Stimulated activated CD4-positive, alpha-beta T cell treated with anti-CD3 and anti-CD28 coated beads, Interleukin-15, amount 100 ng/mL, for 1 hour (primary cell): Measurements from ENCODE around the gene PMFBP1.

Experiments used
- DNase-seq, 2 donors: peaks; one replicate each; pipeline ENCODE4 v3.0.0-alpha.2; 2020; ENCODE audit warnings: low read depth in 1 of 2, low spot score in 1 of 2

PMFBP1 gene, protein sequence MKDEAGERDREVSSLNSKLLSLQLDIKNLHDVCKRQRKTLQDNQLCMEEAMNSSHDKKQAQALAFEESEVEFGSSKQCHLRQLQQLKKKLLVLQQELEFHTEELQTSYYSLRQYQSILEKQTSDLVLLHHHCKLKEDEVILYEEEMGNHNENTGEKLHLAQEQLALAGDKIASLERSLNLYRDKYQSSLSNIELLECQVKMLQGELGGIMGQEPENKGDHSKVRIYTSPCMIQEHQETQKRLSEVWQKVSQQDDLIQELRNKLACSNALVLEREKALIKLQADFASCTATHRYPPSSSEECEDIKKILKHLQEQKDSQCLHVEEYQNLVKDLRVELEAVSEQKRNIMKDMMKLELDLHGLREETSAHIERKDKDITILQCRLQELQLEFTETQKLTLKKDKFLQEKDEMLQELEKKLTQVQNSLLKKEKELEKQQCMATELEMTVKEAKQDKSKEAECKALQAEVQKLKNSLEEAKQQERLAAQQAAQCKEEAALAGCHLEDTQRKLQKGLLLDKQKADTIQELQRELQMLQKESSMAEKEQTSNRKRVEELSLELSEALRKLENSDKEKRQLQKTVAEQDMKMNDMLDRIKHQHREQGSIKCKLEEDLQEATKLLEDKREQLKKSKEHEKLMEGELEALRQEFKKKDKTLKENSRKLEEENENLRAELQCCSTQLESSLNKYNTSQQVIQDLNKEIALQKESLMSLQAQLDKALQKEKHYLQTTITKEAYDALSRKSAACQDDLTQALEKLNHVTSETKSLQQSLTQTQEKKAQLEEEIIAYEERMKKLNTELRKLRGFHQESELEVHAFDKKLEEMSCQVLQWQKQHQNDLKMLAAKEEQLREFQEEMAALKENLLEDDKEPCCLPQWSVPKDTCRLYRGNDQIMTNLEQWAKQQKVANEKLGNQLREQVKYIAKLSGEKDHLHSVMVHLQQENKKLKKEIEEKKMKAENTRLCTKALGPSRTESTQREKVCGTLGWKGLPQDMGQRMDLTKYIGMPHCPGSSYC

DNA sequence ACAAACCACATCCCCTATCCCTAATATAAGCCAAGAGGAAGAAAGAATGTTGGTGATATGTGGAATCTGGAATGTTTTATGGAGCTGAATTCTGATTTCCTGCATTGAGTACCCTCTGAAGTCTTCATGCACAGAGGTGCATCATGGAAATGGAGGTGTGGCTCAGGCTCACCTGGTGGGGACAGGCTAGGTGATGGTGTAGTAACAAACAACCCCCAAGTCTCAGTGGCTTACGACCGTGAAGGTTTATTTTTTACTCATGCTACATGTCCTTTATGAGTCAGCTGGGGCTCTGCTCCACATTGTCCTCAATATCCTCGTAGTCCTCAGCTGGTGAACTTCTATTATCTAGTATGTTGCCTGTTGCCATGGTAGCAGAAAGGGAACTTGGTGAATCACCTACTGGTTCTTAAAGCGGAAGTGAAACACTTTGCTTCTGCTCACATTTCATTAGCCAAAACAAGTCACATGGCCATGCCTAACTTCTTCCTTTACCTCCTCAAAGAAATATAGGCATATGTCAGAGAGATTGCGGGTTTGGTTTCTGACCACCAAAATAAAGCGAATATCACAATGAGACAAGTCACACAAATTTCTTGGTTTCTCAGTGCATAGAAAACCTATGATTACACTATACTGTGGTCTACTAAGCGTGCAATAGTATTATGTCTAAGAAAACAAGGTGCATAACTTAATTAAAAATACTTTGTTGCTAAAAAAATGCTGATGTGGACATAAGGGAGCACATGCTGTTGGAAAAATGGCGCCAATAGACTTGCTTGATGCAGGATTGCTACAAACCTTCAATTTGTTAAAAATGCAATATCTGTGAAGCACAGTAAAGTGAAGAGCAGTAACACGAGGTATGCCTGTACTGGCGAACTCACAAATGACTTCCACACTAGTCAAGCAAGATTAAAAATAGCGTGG, at the start of gene PMFBP1:
PMFBP1 (minus strand) TSS at position 51 of the 930 bp plus-strand sequence. CDS start 947 bp downstream, outside the sequence.
- DNase-seq, result no peak

DNA sequence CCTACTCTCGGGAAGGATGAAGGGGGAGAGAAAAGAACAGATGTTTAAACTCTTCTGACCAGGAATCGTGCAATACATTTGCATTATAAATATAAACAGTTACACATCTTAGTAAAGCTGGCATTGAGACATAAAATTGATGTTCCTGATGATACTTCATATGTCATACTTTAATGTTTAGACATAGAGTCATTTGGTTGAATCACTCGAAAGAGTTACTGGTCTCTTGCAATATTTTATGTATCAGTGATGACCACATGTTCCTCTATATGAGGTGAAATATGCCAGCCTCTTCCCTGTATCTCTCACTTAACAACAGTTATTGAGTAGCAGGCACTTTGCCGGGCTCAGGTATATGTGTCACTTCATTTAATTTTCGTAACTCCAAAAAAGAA, 49.7 kb upstream of the PMFBP1 start:
- DNase-seq, result no peak

DNA sequence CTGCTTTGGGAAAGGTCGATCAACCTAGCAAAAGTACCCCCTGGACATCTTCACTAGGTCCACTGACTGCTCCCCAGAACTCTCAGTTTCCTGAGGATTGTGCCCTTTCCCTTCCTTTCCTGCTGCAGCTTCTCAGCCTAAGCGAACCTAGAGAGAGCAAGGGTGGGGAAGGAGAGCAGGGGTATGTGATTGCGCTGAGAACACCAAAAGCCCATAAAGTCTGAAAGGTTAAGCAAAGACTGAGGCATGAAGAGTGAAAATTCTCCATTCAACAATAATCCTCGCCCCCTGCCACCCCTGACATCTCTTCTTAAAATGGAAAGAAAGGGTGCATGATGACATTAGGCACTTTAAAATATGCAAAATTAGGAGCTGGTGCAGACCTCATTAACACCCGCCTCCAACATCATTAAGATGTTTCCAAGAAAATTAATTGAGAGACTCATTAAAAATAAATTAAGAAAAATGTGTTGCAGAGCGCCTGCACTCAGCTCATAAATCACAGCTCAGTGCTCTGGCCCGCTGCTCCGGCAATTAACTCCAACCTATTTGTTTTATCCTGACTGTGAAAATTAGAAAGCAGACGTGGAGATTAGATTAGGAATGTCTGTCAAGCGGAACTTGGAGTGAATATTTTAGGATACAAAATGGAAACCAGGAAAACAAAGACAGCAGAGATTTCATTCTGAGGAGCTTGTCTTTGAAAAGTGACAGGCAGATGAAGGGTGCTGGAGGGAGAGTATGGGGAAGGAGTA, 49.1 kb upstream of the PMFBP1 start:
- DNase-seq, result no peak

GRCh38 chr16:72219282-72219681, 47.3 kb upstream of the PMFBP1 start:
- no peak for DNase-seq

DNA sequence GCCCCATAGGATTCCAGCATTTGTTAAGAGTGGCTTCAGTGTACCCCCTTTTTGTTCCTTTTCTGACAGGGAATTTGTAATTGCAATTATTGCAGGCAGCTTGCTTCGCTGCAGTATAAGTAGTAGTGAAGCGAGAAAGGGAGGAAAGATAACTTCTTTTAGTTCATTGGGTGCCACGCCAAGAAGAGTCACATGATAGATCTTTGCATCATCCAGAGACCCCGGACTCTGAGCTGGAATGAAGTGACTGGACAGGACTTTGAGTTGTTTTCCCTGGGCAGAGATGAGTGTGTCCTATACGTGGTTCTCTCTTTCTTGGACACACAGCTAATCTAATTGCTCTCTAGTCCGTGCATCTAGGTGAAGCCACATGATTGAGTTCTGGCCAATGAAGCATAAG, 44.8 kb upstream of the PMFBP1 start:
- DNase-seq, result no peak

- DNase-seq, result no peak
These were observed 42.9 kb upstream of the PMFBP1 start for GRCh38 chr16:72214821-72215220.

DNA sequence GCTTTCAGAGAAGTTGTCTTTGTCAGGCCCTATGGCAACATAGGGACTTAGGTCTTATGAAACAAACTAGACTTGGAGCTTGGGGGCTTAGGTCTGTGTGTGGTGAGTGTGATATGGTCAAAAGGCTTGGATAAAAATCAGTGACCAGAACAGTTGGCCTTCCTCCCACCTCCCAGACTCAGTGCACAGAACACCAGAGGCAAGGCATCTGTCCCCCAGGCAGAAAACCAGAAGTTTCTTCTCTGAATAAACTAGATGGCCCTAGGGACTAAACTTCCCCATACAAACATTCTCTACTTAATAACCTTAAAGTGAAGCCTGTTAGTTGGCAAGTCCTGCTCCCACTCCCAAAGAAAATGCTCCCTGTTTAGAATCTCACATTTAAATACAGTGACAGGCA, 39.2 kb upstream of the PMFBP1 start:
- DNase-seq, result no peak

DNA sequence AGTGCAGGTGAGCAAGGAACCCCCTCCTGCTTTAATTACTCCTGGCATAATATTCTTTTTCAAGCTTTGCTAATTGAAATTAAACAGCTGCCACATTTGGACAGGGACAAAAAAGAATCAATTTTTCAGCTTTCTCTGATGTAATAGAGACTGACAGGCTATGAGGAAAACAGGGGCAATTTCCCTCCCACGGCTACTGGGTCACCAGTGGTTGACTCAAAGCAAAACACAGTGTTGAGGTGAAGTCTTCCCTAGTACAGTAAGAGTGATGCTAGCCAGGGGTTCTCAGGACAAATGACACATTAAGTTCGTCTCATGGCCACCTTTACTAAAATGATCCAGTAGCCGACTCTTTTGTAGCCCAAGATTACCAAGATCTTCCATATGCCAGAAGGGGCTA, 38.6 kb upstream of the PMFBP1 start:
- DNase-seq, result no peak

DNA sequence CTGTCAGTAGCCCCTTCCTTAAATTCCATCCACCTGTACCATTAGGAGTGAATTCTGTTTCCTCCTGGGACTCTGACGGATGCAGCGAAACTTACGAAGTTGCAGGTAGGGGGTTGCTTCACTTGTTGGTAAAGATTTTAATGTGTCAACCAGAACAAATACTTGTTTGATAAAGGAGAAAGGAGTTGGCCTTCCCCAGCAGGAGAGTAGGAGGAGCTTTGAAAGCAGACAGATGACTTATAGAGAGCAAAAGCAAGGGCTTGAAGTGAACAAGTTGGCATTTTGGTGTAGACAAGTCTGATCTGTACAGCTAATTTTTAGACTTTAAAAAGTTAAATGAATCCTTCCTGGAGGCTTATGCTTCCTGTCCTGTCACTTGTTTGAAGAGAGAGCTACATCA, 38.1 kb upstream of the PMFBP1 start:
- no peak for DNase-seq

DNA sequence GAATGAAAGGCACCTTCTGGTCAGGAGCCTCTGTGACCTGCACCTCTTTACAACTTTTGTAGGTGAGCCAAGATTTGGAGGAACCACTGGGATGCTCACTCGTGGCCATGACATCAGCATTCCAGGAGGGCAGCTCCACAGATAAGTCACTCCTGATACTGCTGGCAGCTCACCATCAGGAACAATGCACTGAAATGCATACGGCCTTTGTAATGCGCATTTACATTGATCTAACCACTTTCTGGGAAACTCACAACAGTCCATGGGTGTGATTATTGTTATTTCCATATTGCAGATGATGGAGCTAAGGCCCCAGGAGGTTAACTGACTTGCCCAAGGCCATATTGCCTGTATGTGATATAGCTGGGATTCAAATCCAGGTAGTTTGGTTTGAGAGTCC, 34.3 kb upstream of the PMFBP1 start:
- DNase-seq, result no peak

DNA sequence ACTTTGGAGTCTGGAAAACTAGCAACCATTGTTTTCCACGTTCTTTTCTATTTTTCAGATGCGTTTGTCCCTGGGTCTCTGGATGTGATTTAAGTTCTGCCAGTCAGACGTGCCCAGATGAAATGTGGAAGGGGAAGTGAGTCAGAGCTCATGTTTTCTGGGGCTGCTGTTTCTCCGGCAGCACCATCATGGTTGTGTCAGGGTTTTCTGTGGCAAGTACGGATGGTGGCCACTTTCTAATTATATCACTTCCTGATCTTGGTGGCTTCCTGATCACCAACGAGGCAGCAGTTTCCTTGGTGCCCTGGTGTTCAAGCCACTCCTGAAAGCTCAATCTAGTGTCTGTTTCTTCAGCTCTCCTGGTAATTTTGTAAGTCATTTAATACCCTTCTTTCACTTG, 31.4 kb upstream of the PMFBP1 start:
- no peak for DNase-seq

DNA sequence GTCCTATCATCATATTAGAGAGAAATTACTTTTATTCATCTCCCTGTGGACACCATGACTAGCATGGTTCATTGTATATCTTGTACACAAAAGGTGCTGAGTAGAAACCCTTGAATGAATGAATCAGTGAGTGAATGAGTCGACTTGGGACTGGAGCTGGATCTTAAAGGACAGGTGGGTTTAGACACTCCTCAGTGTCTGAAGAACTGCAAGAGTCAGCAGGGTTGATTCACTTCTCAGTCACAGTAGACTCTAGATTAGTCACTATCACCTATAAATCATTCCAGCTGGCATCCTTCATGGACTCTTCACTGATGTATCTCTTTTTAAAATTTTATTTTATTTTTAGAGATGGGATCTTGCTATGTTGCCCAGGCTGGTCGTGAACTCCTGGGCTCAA, 30.1 kb upstream of the PMFBP1 start:
- DNase-seq, result no peak

GRCh38 chr16:72201387-72201786, 29.4 kb upstream of the PMFBP1 start:
- DNase-seq, result no peak

- DNase-seq, result no peak
These were observed 27.9 kb upstream of the PMFBP1 start for GRCh38 chr16:72199761-72200337.

GRCh38 chr16:72198771-72199201, 26.8 kb upstream of the PMFBP1 start:
- no peak for DNase-seq

GRCh38 chr16:72198021-72198711, 26.2 kb upstream of the PMFBP1 start:
- no peak for DNase-seq

GRCh38 chr16:72197545-72197944, 25.6 kb upstream of the PMFBP1 start:
- DNase-seq, result no peak

DNA sequence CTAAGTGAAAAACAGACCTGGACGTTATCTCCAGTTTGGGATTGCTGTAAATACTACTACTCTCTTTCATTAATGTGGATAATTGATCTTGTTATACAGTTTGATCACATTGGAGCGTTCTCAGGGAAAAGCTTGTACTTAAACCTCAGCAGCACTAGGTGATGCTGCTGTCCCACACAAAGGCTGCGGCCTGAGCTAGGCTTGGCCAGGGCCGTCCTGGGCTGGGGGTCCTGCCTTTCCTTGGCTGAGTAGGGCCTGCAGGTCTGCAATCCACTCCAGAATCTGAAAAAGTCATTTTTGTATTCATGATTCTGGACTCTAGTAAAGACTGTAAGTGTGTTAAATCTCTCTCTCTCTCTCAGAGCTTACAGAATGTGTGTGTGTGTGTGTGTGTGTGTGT, 23.7 kb upstream of the PMFBP1 start:
- DNase-seq, result no peak

- no peak for DNase-seq
These were observed 19.6 kb upstream of the PMFBP1 start for GRCh38 chr16:72191551-72191950.
